PC-9 (cell line): ENCODE data around the gene EMX2.

ENCODE experiments used
- EZH2 ChIP-seq: fragments of 200-600 bp; sonication (generic); IDR thresholded peaks from 2 replicates; pipeline ENCODE4 v1.8.0; 2017; ENCODE audit warnings: antibody characterized with exemption, low read depth
- TF ChIP-seq, protein P1 (sequence below): fragments of 200-600 bp; sonication (generic); conservative IDR thresholded peaks from 2 replicates; pipeline ENCODE4 v1.6.1; 2017; ENCODE audit warnings: mixed run types, antibody characterized with exemption, mild to moderate bottlenecking, moderate library complexity

DNA sequence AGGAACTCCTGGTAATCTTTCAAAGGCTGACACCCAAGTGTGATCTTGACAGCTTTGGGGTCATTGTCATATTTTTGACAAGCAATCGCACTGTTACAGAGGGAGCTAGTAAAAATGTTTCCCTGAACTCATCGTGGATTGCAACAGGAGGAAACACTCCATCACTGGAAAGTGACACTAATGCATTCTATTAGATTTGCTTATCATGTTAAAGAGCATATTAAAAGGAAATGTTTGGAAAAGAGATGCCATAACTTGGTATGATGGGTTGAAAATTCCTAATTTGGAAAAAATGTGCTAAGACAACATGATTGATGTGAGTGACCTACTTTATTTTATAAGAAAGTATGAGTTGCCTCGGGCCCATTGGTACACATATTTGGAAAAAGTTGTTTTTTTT, 22.7 kb upstream of the EMX2 start:
- TF ChIP-seq, protein P1, sequence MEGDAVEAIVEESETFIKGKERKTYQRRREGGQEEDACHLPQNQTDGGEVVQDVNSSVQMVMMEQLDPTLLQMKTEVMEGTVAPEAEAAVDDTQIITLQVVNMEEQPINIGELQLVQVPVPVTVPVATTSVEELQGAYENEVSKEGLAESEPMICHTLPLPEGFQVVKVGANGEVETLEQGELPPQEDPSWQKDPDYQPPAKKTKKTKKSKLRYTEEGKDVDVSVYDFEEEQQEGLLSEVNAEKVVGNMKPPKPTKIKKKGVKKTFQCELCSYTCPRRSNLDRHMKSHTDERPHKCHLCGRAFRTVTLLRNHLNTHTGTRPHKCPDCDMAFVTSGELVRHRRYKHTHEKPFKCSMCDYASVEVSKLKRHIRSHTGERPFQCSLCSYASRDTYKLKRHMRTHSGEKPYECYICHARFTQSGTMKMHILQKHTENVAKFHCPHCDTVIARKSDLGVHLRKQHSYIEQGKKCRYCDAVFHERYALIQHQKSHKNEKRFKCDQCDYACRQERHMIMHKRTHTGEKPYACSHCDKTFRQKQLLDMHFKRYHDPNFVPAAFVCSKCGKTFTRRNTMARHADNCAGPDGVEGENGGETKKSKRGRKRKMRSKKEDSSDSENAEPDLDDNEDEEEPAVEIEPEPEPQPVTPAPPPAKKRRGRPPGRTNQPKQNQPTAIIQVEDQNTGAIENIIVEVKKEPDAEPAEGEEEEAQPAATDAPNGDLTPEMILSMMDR: no peak
- TF ChIP-seq EZH2: no peak
